GM23338 (cell line): Measurements from ENCODE around the gene STARD13.

Experiments
- CTCF ChIP-seq, 2 experiments: fragments of 200-600 bp in 1 of 2; sonication (generic) in 1 of 2; conservative IDR thresholded peaks; 2 replicates each; pipeline versions ENCODE4 v1.5.1 to v1.6.1; 2016 to 2017; ENCODE audit warnings: antibody characterized with exemption in 2 of 2, low read depth in 2 of 2, mild to moderate bottlenecking in 2 of 2, moderate library complexity in 1 of 2
- ETS1 ChIP-seq: IDR thresholded peaks from 2 replicates; pipeline ENCODE4 v1.6.1; 2016; ENCODE audit warnings: antibody characterized with exemption
- NANOG ChIP-seq: IDR thresholded peaks from 2 replicates; pipeline ENCODE4 v1.6.1; 2016; ENCODE audit warnings: antibody characterized with exemption, borderline replicate concordance
- POLR2AphosphoS5 ChIP-seq: IDR thresholded peaks from 2 replicates; pipeline ENCODE4 v1.6.1; 2016; ENCODE audit warnings: antibody characterized with exemption, low read depth
- ZNF331 ChIP-seq: fragments of 250-450 bp; sonication (Bioruptor Pico); IDR thresholded peaks from 2 replicates; pipeline ENCODE4 v1.5.0; 2020; ENCODE audit warnings: low read depth, mild to moderate bottlenecking, moderate library complexity

- peak; percentile 55 to 66 for TF ChIP-seq CTCF (conservative IDR thresholded peaks at IDR 0.05; ENCODE audit: low read depth in 2 of 2)
- TF ChIP-seq ETS1 = no peak
- no peak for TF ChIP-seq ZNF331 (CRISPR knock-in tag)
- TF ChIP-seq POLR2AphosphoS5 = no peak
- TF ChIP-seq NANOG = no peak
Measured at GRCh38 chr13:33069365-33069764, 216.2 kb downstream of the STARD13 start.
